ENCODE data around the gene GSTO2.

GSTO2 gene

GRCh38 chr10:104334965-104335650 lies 66.1 kb downstream of the GSTO2 start:
- DNase-seq, result no peak
- Histone ChIP-seq H3K27me3 (ENCODE audit: insufficient read depth, low read length, poor library complexity) (peaks cover 2% of the 10 kb centered on the region), H3K36me3 (ENCODE audit: insufficient read depth, low read length) (peaks cover 17% of the 10 kb centered on the region), H2AFZ (ENCODE audit: low read depth, low read length) (no peak overlapping the region), H3K9ac (ENCODE audit: low read depth, low read length) (no peak overlapping the region), H3K4me3 (ENCODE audit: low read depth in 1 of 2, low read length in 2 of 2) (no peak overlapping the region), H3K4me2 (ENCODE audit: insufficient read depth, low read length) (peak overlapping the region; percentile 26; the same call in 1 of the 2 replicates), H3K9me3 (ENCODE audit: insufficient read depth, low read length, severe bottlenecking) (no peaks in the 10 kb centered on the region), H3K79me2 (ENCODE audit: insufficient read depth, low read length) (peaks cover 80% of the 10 kb centered on the region), H4K20me1 (ENCODE audit: insufficient read depth, low read length) (peaks cover 68% of the 10 kb centered on the region), H3K4me1 (ENCODE audit: insufficient read depth, low read length) (peaks cover 53% of the 10 kb centered on the region), H3K27ac (ENCODE audit: low read length) (no peak overlapping the region)
- TF ChIP-seq, protein P1, sequence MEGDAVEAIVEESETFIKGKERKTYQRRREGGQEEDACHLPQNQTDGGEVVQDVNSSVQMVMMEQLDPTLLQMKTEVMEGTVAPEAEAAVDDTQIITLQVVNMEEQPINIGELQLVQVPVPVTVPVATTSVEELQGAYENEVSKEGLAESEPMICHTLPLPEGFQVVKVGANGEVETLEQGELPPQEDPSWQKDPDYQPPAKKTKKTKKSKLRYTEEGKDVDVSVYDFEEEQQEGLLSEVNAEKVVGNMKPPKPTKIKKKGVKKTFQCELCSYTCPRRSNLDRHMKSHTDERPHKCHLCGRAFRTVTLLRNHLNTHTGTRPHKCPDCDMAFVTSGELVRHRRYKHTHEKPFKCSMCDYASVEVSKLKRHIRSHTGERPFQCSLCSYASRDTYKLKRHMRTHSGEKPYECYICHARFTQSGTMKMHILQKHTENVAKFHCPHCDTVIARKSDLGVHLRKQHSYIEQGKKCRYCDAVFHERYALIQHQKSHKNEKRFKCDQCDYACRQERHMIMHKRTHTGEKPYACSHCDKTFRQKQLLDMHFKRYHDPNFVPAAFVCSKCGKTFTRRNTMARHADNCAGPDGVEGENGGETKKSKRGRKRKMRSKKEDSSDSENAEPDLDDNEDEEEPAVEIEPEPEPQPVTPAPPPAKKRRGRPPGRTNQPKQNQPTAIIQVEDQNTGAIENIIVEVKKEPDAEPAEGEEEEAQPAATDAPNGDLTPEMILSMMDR (IDR thresholded peaks at IDR 0.05; ENCODE audit: borderline replicate concordance, extremely low read depth, low read length, poor library complexity, severe bottlenecking), result no peak
- no peak for TF ChIP-seq EZH2 (IDR thresholded peaks at IDR 0.05; ENCODE audit: borderline replicate concordance, low read depth, low read length, severe bottlenecking)
- no peak for ATAC-seq (ENCODE audit: insufficient read depth, low read depth)

GRCh38 chr10:104336821-104337467 lies 68.0 kb downstream of the GSTO2 start:
- H4K20me1 ChIP-seq (ENCODE audit: insufficient read depth, low read length), result peaks cover 51% of the 10 kb centered on the region
- H3K9ac ChIP-seq (ENCODE audit: low read depth, low read length), result peak overlapping the region; percentile 97
- H3K36me3 ChIP-seq (ENCODE audit: insufficient read depth, low read length), result peaks cover 17% of the 10 kb centered on the region
- DNase-seq (no peak), ATAC-seq (ENCODE audit: insufficient read depth, low read depth) (no peak)
- H3K4me3 ChIP-seq (ENCODE audit: low read depth in 1 of 2, low read length in 2 of 2), result peak overlapping the region; percentile 98 to 100; a peak in 3 of 4 replicates
- H3K9me3 ChIP-seq (ENCODE audit: insufficient read depth, low read length, severe bottlenecking), result no peaks in the 10 kb centered on the region
- H3K79me2 ChIP-seq (ENCODE audit: insufficient read depth, low read length), result peaks cover 62% of the 10 kb centered on the region
- peak overlapping the region; percentile 72 for H3K4me2 ChIP-seq (ENCODE audit: insufficient read depth, low read length)
- H3K27me3 ChIP-seq (ENCODE audit: insufficient read depth, low read length, poor library complexity), result peaks cover 10% of the 10 kb centered on the region
- peak overlapping the region; percentile 99 for H3K27ac ChIP-seq (ENCODE audit: low read length)
- H2AFZ ChIP-seq (ENCODE audit: low read depth, low read length), result no peak overlapping the region
- H3K4me1 ChIP-seq (ENCODE audit: insufficient read depth, low read length), result peaks cover 40% of the 10 kb centered on the region
- no peak for TF ChIP-seq EZH2 (IDR thresholded peaks at IDR 0.05; ENCODE audit: borderline replicate concordance, low read depth, low read length, severe bottlenecking)
- TF ChIP-seq, protein P1 (IDR thresholded peaks at IDR 0.05; ENCODE audit: borderline replicate concordance, extremely low read depth, low read length, poor library complexity, severe bottlenecking), result no peak

DNA sequence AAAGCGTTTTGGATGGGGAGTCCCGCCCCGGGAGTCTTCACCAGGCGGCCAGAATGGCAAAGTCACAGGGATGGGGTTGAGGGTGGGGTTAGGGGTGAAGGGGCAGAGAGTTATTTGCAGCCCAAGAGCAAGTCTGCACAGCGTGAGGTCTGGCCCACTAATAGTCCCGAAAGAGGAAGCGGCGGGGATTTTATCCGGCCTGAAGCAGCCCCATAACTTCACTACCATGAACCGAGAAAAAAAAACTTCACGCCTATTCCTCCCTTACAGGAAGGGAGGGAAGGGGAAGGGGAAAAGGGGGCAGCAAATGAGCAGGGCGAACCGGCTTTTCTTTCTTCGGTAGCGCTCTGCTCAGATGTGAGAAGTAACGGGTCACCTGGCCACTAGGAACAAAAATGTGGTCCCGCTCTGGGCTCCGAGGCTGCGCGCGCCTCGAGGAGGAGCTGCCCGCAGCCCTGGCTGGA lies 68.6 kb downstream of the GSTO2 start:
- H3K9me3 ChIP-seq (ENCODE audit: insufficient read depth, low read length, severe bottlenecking), result no peaks in the 10 kb centered on the region
- TF ChIP-seq, protein P1 (IDR thresholded peaks at IDR 0.05; ENCODE audit: borderline replicate concordance, extremely low read depth, low read length, poor library complexity, severe bottlenecking), result no peak
- TF ChIP-seq EZH2 (IDR thresholded peaks at IDR 0.05; ENCODE audit: borderline replicate concordance, low read depth, low read length, severe bottlenecking), result no peak
- H3K4me2 ChIP-seq (ENCODE audit: insufficient read depth, low read length), result peak overlapping the region; percentile 72
- H3K27ac ChIP-seq (ENCODE audit: low read length), result peak overlapping the region; percentile 99
- ATAC-seq (ENCODE audit: insufficient read depth, low read depth), result peak; percentile 23; the same call in 2 of the 3 replicates
- H2AFZ ChIP-seq (ENCODE audit: low read depth, low read length), result peak overlapping the region; percentile 99
- H3K4me1 ChIP-seq (ENCODE audit: insufficient read depth, low read length), result peaks cover 40% of the 10 kb centered on the region
- peak overlapping the region; percentile 98 to 100 for H3K4me3 ChIP-seq (ENCODE audit: low read depth in 1 of 2, low read length in 2 of 2)
- peak; percentile 33 for DNase-seq
- peaks cover 56% of the 10 kb centered on the region for H3K79me2 ChIP-seq (ENCODE audit: insufficient read depth, low read length)
- peaks cover 14% of the 10 kb centered on the region for H3K36me3 ChIP-seq (ENCODE audit: insufficient read depth, low read length)
- peaks cover 44% of the 10 kb centered on the region for H4K20me1 ChIP-seq (ENCODE audit: insufficient read depth, low read length)
- H3K9ac ChIP-seq (ENCODE audit: low read depth, low read length), result peak overlapping the region; percentile 97
- peaks cover 14% of the 10 kb centered on the region for H3K27me3 ChIP-seq (ENCODE audit: insufficient read depth, low read length, poor library complexity)
